ENCODE measurements around the gene TNFRSF6B. TPM values are rescaled to one million over a fixed set of nuclear protein-coding genes. Genes with fewer than 3 reads are reported as not detected.

The TNFRSF6B gene
- total RNA-seq, 4 donors from 2014 or later = 2.1 to 16.1 (median 11.1) TPM

- no peaks in the 10 kb centered on the region for H3K9me3 ChIP-seq
- TF ChIP-seq POLR2A (IDR thresholded peaks at IDR 0.05) (no peak), EP300 (IDR thresholded peaks at IDR 0.05) (no peak), CTCF (IDR thresholded peaks at IDR 0.05) (peak in 1 of 2 donors; percentile 34)
- no peaks in the 10 kb centered on the region for H3K27me3 ChIP-seq
- peak; percentile 80 to 81 for DNase-seq (ENCODE audit: low spot score in 2 of 2)
- 5% methylated on average over 29 of the region's 56 CpGs for WGBS
- H3K4me3 ChIP-seq = peak overlapping the region; percentile 94
- peaks cover 26% of the 10 kb centered on the region for H3K4me1 ChIP-seq
- H3K27ac ChIP-seq = peak overlapping the region; percentile 94
- peaks cover 56% of the 10 kb centered on the region for H3K36me3 ChIP-seq
Observed at GRCh38 chr20:63706852-63707557, 10.6 kb downstream of the TNFRSF6B start.

GRCh38 chr20:63707558-63708300 lies 11.3 kb downstream of the TNFRSF6B start, which contains the start of the genes ARFRP1 and ZGPAT:
TSS of gene ARFRP1 (minus strand) at chr20:63707976. CDS start at chr20:63707091, 885 bp downstream.
TSS of gene ZGPAT (plus strand) at chr20:63708039. CDS start at chr20:63708581, 542 bp downstream.
- H3K4me1 ChIP-seq = peaks cover 26% of the 10 kb centered on the region
- peaks cover 61% of the 10 kb centered on the region for H3K36me3 ChIP-seq
- H3K4me3 ChIP-seq = peak within 1 kb of the TSS; percentile 94
- peak within 1 kb of the TSS; percentile 94 for H3K27ac ChIP-seq
- no peaks in the 10 kb centered on the region for H3K27me3 ChIP-seq
- no CpG with 5 or more reads among the region's 98 CpGs for WGBS
- no peaks in the 10 kb centered on the region for H3K9me3 ChIP-seq
- TF ChIP-seq CTCF (IDR thresholded peaks at IDR 0.05) = no peak
- no peak for TF ChIP-seq EP300 (IDR thresholded peaks at IDR 0.05)
- TF ChIP-seq POLR2AphosphoS5 (IDR thresholded peaks at IDR 0.05) = peak in 2 of 3 donors; percentile 73 to 81
- peak in 1 of 2 donors; percentile 32 for TF ChIP-seq POLR2A (IDR thresholded peaks at IDR 0.05)
- peak; percentile 89 to 92 for DNase-seq (ENCODE audit: low spot score in 2 of 2)

- peaks cover 60% of the 10 kb centered on the region for H3K36me3 ChIP-seq
- H3K27ac ChIP-seq = peak overlapping the region; percentile 94
Observed at GRCh38 chr20:63708301-63709148, 12.1 kb downstream of the TNFRSF6B start.

GRCh38 chr20:63709149-63709527 lies 12.7 kb downstream of the TNFRSF6B start:
- H3K9me3 ChIP-seq = no peaks in the 10 kb centered on the region
- H3K36me3 ChIP-seq = peaks cover 56% of the 10 kb centered on the region
- WGBS = 94% methylated on average over 17 of the region's 17 CpGs
- DNase-seq (ENCODE audit: low spot score in 2 of 2) = peak; percentile 61 to 73
- H3K4me3 ChIP-seq = peak overlapping the region; percentile 94
- H3K27me3 ChIP-seq = no peaks in the 10 kb centered on the region
- TF ChIP-seq POLR2AphosphoS5 (IDR thresholded peaks at IDR 0.05) (no peak), CTCF (IDR thresholded peaks at IDR 0.05) (no peak), POLR2A (IDR thresholded peaks at IDR 0.05) (no peak), EP300 (IDR thresholded peaks at IDR 0.05) (no peak)
- H3K27ac ChIP-seq = no peak overlapping the region
- H3K4me1 ChIP-seq = peaks cover 26% of the 10 kb centered on the region

More at GRCh38 chr20:63708301-63709148, 12.1 kb downstream of the TNFRSF6B start:
- TF ChIP-seq CTCF (IDR thresholded peaks at IDR 0.05) (no peak), POLR2AphosphoS5 (IDR thresholded peaks at IDR 0.05) (no peak)
- 55% methylated on average over 25 of the region's 67 CpGs for whole genome bisulfite sequencing
- H3K9me3 ChIP-seq = no peaks in the 10 kb centered on the region
- peaks cover 26% of the 10 kb centered on the region for H3K4me1 ChIP-seq
- H3K27me3 ChIP-seq = no peaks in the 10 kb centered on the region
- DNase-seq (ENCODE audit: low spot score in 2 of 2) = peak; percentile 67 to 79
- H3K4me3 ChIP-seq = peak overlapping the region; percentile 94

Measured in suprapubic skin (tissue), 4 donors.